Calu3 (cell line): ENCODE results near the gene RNFT2. TPM values are rescaled to one million over a fixed set of nuclear protein-coding genes. Genes with fewer than 3 reads are reported as not detected.

Experiments
- BruUV-seq: library from RNA; stranded (reverse); fragments of 400-500 nt; replicated peaks from 2 replicates; lab custom pipeline; 2021; lab: Mats Ljungman, UMichigan
- CTCF ChIA-PET: fragments of 300-600 bp; sonication (Branson Sonifier 250); formaldehyde crosslinking; loops from one replicate; lab custom pipeline; 2022; ENCODE audit warnings: antibody characterized with exemption; lab: Charles Lee
- DNase-seq: peaks from one replicate; pipeline ENCODE4 v3.0.0; 2022
- H3K27ac Mint-ChIP-seq: one replicate; pipeline ENCODE4 v1.8.0; 2022; ENCODE audit warnings: mixed read lengths; ENCODE audit not compliant: unreplicated experiment
- H3K27me3 Mint-ChIP-seq: one replicate; pipeline ENCODE4 v1.8.0; 2022; ENCODE audit warnings: mixed read lengths; ENCODE audit not compliant: unreplicated experiment
- H3K36me3 Mint-ChIP-seq: one replicate; pipeline ENCODE4 v1.8.0; 2022; ENCODE audit warnings: mild to moderate bottlenecking, moderate library complexity, mixed read lengths; ENCODE audit not compliant: insufficient read depth, unreplicated experiment
- H3K4me1 Mint-ChIP-seq: one replicate; pipeline ENCODE4 v1.8.0; 2022; ENCODE audit warnings: mild to moderate bottlenecking, low read depth, mixed read lengths; ENCODE audit not compliant: unreplicated experiment
- H3K4me3 Mint-ChIP-seq: one replicate; pipeline ENCODE4 v1.8.0; 2022; ENCODE audit warnings: mild to moderate bottlenecking, low read depth, moderate library complexity, mixed read lengths; ENCODE audit not compliant: unreplicated experiment
- H3K9me3 Mint-ChIP-seq: one replicate; pipeline ENCODE4 v1.8.0; 2022; ENCODE audit warnings: low read depth, mixed read lengths; ENCODE audit not compliant: unreplicated experiment
- CTCF ChIP-seq: fragments of 200-600 bp; IDR thresholded peaks from one replicate; pipeline ENCODE4 v1.8.0; 2022; ENCODE audit warnings: antibody characterized with exemption; ENCODE audit not compliant: unreplicated experiment
- intact Hi-C: fragments of 100-400 bp; cut with micrococcal nuclease; formaldehyde crosslinking; loops from one replicate; pipeline ENCODE4 v1.10.0; 2022; ENCODE audit not compliant: unreplicated experiment
- total RNA-seq: library from RNA; stranded (reverse); gene quantifications from 2 replicates; pipeline ENCODE4 v1.2.3, GENCODE V29; 2022

The RNFT2 gene
- total RNA-seq, 1 experiment from 2014 or later: 32.0 TPM

DNA sequence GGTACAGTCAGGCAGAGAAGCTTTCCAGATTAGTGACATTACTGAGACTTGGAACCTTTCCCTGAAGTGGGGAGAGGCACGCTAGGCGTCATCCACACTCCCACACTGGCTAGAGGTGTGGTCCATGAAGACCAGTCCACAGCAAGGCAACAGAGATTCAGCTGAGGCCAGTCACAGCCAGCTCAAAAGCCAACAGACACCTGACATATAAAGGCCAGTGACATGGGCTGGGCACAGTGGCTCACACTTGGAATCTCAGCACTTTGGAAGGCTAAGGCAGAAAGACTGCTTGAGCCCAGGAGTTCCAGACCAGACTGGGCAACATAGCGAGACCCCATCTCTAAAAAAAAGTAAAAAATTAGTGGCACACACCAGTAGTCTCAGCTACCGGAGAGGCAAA is 132.2 kb downstream of the RNFT2 start:
- Mint-ChIP-seq H3K4me3 (no peak overlapping the region), H3K27me3 (peaks cover 61% of the 10 kb centered on the region), H3K9me3 (no peaks in the 10 kb centered on the region), H3K36me3 (no peaks in the 10 kb centered on the region), H3K4me1 (no peaks in the 10 kb centered on the region), H3K27ac (no peak overlapping the region)
- CTCF ChIA-PET: no interaction called here
- DNase-seq: no peak
- intact Hi-C loops: no loop called here
- no TSS peak for BruUV-seq
- TF ChIP-seq CTCF: no peak

DNA sequence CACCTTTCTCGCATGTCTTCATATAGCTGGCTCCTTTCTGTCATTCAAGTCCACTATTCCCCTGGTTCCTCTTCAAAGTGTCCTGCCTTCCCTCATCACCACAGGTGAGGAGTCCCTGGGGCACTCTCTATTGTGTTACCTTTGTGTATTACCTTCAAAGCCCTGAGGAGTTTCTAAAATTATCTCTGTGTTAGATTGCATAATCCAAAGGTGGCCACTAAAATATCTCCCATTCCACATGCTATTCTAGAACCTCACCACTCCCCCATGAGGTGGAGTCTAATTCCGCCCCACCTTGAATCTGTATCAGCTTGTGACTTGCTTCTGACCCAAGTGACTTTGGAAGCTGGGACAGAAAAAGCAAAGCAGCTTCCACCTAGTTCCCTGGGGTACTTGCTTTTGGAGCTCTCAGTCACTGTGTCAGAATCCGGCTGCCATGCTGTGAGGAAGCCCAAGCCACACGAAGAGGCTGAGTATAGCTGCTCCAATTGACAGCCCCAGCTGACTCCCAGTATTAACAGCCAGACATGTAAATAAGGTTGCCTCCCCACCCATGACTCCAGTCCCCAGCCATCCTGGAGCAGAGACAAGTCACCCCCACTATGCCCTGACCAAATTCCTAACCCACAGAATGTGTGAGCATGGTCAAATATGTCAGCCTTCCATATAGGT is 136.3 kb downstream of the RNFT2 start:
- peaks cover 80% of the 10 kb centered on the region for H3K27me3 Mint-ChIP-seq
- TF ChIP-seq CTCF: no peak
- no peak overlapping the region for H3K27ac Mint-ChIP-seq
- intact Hi-C loops: no loop called here
- H3K9me3 Mint-ChIP-seq: no peaks in the 10 kb centered on the region
- no peak for DNase-seq
- peaks cover 15% of the 10 kb centered on the region for H3K4me1 Mint-ChIP-seq
- CTCF ChIA-PET: interaction anchor here (0.6 to 1.0 kb wide), 3 partner anchors 8 to 16 kb away, joined by 3 to 7 read pairs (median 3); no protein-coding TSS in a partner anchor
- no TSS peak for BruUV-seq
- no peak overlapping the region for H3K4me3 Mint-ChIP-seq
- peaks cover 5% of the 10 kb centered on the region for H3K36me3 Mint-ChIP-seq

DNA sequence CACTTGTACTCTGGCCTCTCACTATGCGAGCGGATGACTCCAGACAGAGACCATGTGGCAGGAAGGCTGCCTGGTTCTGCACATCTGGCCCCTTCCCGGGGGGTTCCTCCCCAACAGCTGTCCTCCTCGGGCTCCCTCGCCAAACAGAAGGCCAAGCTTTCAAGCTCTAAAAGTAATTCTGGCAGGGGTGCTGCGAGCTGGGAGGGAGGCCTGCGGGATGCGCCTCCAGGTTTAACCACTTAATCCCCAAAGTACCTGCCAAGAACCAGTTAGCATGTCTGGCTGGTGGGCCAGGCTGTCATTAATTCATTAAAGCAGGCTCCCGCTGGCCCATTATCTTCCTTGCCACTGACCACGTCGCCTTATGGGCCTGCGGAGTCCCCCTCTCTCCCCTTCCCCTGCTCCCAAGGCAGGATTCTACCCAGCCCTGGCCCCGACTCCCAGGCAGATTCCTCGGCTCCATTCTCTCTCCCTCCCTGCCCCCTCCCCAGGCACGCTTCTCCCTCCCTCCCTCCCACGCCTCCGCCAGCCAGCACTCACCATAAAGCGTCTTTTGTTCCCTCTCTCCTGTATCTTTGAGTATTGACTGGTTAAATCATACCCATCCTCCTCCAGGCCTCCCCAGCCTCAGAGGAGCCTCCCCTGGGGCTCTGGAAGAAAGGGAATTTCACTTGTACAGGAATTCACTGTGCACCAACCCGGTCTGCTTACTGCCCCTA is 138.2 kb downstream of the RNFT2 start:
- CTCF ChIA-PET: interaction anchor here (0.6 kb wide), 1 partner anchor 139 kb away, joined by 3 read pairs; no protein-coding TSS in a partner anchor
- H3K4me1 Mint-ChIP-seq: peaks cover 30% of the 10 kb centered on the region
- TF ChIP-seq CTCF: no peak
- DNase-seq: no peak
- no peak overlapping the region for H3K27ac Mint-ChIP-seq
- H3K36me3 Mint-ChIP-seq: peaks cover 11% of the 10 kb centered on the region
- intact Hi-C loops: no loop called here
- no peak overlapping the region for H3K4me3 Mint-ChIP-seq
- no peaks in the 10 kb centered on the region for H3K9me3 Mint-ChIP-seq
- H3K27me3 Mint-ChIP-seq: peaks cover 86% of the 10 kb centered on the region
- no TSS peak for BruUV-seq

- intact Hi-C loops: no loop called here
- Mint-ChIP-seq H3K9me3 (no peaks in the 10 kb centered on the region), H3K27me3 (peaks cover 91% of the 10 kb centered on the region), H3K27ac (no peak overlapping the region), H3K4me3 (peak overlapping the region; percentile 65), H3K36me3 (peaks cover 11% of the 10 kb centered on the region), H3K4me1 (peaks cover 30% of the 10 kb centered on the region)
- no TSS peak for BruUV-seq
- TF ChIP-seq CTCF: no peak
- DNase-seq: peak; percentile 41
- CTCF ChIA-PET: no interaction called here
Observed at GRCh38 chr12:116878567-116879508, 140.7 kb downstream of the RNFT2 start.
